ENCODE measurements around the gene ANKRD60.

DNA sequence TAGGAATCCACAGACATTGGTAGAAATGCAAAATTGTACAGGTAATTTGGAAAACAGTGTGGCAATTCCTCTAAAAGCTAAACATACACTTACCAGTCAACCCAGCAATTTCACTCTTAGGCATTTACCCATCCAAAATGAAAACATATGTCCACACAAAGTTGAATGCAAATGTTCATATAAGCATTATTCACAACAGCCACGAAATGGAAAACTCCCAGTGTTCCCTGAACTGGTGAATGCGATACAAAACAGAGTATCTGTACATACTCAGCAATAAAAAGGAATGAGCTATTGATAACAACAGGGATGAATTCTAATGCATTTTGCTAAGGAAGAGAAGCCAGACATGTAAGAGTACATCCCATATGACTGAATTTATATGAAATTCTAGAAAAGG, 48.7 kb upstream of the ANKRD60 start:
- no peak for TF ChIP-seq EZH2 (IDR thresholded peaks at IDR 0.05; ENCODE audit: borderline replicate concordance, insufficient read depth, low read depth, low read length, poor library complexity, severe bottlenecking)
- no peak for TF ChIP-seq CTCF (IDR thresholded peaks at IDR 0.05)

Data from B cell (primary cell).